PC-9 (cell line): Measurements from ENCODE around the gene SCAMP3. TPM values are rescaled to one million over a fixed set of nuclear protein-coding genes. Genes with fewer than 3 reads are reported as not detected.

Source experiments
- BruUV-seq: library from RNA; stranded (reverse); fragments of 400-500 nt; replicated peaks from 2 replicates; lab custom pipeline; 2021; lab: Mats Ljungman, UMichigan
- CTCF ChIA-PET: fragments of 300-600 bp; sonication (Branson Sonifier 250); formaldehyde crosslinking; loops from one replicate; lab custom pipeline; 2022; ENCODE audit warnings: antibody characterized with exemption; lab: Charles Lee
- POLR2A ChIA-PET: fragments of 300-600 bp; sonication (Branson Sonifier 250); formaldehyde crosslinking; loops from one replicate; lab custom pipeline; 2022; ENCODE audit warnings: antibody characterized with exemption; ENCODE audit not compliant: unreplicated experiment; lab: Charles Lee
- DNase-seq, 2 experiments: peaks; one replicate each; pipeline versions ENCODE4 v3.0.0 to v3.0.0-alpha.2; 2015 to 2022; ENCODE audit warnings: mixed read lengths in 1 of 2
- H2AFZ ChIP-seq: fragments of 200-600 bp; sonication (generic); 2 replicates; pipeline ENCODE4 v1.8.1; 2017; ENCODE audit warnings: antibody characterized with exemption
- H3F3A ChIP-seq: fragments of 200-600 bp; sonication (generic); 2 replicates; pipeline ENCODE4 v1.8.1; 2017; ENCODE audit warnings: antibody characterized with exemption, mild to moderate bottlenecking, low read depth; ENCODE audit not compliant: insufficient read depth
- H3K27ac ChIP-seq: fragments of 200-600 bp; sonication (generic); 2 replicates; pipeline ENCODE4 v1.6.1; 2016; ENCODE audit warnings: mixed run types
- H3K27me3 ChIP-seq: fragments of 200-600 bp; sonication (generic); 2 replicates; pipeline ENCODE4 v1.6.1; 2016; ENCODE audit warnings: low read depth, mixed run types; ENCODE audit not compliant: insufficient read depth
- H3K36me3 ChIP-seq: fragments of 200-600 bp; sonication (generic); 2 replicates; pipeline ENCODE4 v1.6.1; 2016; ENCODE audit warnings: low read depth, mixed run types
- H3K4me1 ChIP-seq: fragments of 200-600 bp; sonication (generic); replicated peaks from 2 replicates; pipeline ENCODE4 v1.6.1; 2016; ENCODE audit warnings: mixed run types; ENCODE audit not compliant: insufficient read depth
- H3K4me2 ChIP-seq: fragments of 200-600 bp; sonication (generic); 2 replicates; pipeline ENCODE4 v1.6.1; 2017; ENCODE audit warnings: mixed run types
- H3K4me3 ChIP-seq: fragments of 200-600 bp; sonication (generic); 2 replicates; pipeline ENCODE4 v1.6.1; 2016; ENCODE audit warnings: mixed run types
- H3K79me2 ChIP-seq: fragments of 200-600 bp; sonication (generic); 2 replicates; pipeline ENCODE4 v1.6.1; 2017; ENCODE audit warnings: low read depth, mixed run types
- H3K9me2 ChIP-seq: fragments of 200-600 bp; sonication (generic); 2 replicates; pipeline ENCODE4 v1.8.1; 2017; ENCODE audit warnings: mild to moderate bottlenecking; ENCODE audit not compliant: insufficient read depth
- H3K9me3 ChIP-seq: fragments of 200-600 bp; sonication (generic); 2 replicates; pipeline ENCODE4 v1.8.1; 2016; ENCODE audit warnings: low read depth; ENCODE audit not compliant: insufficient read depth
- H4K20me1 ChIP-seq: fragments of 200-600 bp; sonication (generic); 2 replicates; pipeline ENCODE4 v1.8.1; 2017; ENCODE audit not compliant: insufficient read depth
- EZH2 ChIP-seq: fragments of 200-600 bp; sonication (generic); IDR thresholded peaks from 2 replicates; pipeline ENCODE4 v1.8.0; 2017; ENCODE audit warnings: antibody characterized with exemption, low read depth
- intact Hi-C: fragments of 100-400 bp; cut with micrococcal nuclease; formaldehyde crosslinking; loops from one replicate; pipeline ENCODE4 v1.10.0; 2022; ENCODE audit not compliant: unreplicated experiment
- total RNA-seq: library from RNA; stranded (reverse); gene quantifications from 2 replicates; pipeline ENCODE4 v1.2.3, GENCODE V29; 2021
- TF ChIP-seq, protein P1 (sequence below): fragments of 200-600 bp; sonication (generic); conservative IDR thresholded peaks from 2 replicates; pipeline ENCODE4 v1.6.1; 2017; ENCODE audit warnings: mixed run types, antibody characterized with exemption, mild to moderate bottlenecking, moderate library complexity

SCAMP3 gene
- total RNA-seq, 1 experiment from 2014 or later: 64.1 TPM

DNA sequence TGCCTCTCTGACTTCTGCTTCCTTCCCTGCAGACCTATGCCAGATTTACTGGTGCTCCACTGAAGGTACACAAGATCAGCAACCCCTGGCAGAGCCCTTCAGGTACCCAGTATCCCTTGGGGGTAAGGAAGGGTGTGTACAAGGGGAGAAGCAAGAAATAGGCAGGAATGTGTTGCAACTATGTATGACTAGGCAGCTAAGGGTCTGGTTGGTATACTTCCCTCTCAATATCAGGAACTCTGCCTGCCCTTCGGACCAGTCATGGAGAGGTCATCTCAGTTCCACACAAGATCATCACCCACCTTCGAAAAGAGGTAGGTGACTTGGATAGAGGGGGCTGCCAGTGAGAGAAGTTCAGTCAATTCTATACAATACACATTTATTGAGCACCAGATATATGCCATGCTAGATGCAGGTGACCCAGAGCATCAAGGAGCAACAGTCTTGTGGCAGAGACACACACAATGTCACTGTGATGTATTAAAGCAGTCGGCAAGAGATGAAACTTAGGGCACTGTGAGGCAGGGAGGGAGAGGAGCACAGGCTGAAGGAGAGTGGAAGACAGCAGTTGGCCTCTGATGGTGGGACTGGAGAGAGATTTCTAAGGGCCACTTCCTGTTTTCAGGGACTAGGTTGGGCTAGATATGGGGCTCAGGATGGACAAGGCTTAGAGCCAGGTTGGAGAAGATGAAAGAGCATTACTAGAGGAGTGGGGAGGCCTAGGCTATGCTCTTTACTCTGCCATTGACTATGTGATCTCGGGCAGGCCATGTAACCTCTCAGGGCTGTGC is 51.7 kb downstream of the SCAMP3 start:
- Histone ChIP-seq H3K27me3 (no peaks in the 10 kb centered on the region), H3K36me3 (no peaks in the 10 kb centered on the region), H3K27ac (no peak overlapping the region), H4K20me1 (no peaks in the 10 kb centered on the region), H3K79me2 (peaks cover 18% of the 10 kb centered on the region), H2AFZ (no peak overlapping the region), H3K4me2 (peak overlapping the region; percentile 98), H3K9me3 (no peaks in the 10 kb centered on the region), H3K4me1 (peaks cover 26% of the 10 kb centered on the region), H3K4me3 (0 out of 2 replicates have a peak overlapping the region, but pooled peaks have one; percentile 78), H3K9me2 (no peaks in the 10 kb centered on the region), H3F3A (peaks cover 11% of the 10 kb centered on the region; the same call in 1 of the 2 replicates)
- ChIA-PET POLR2A (no interaction called here), CTCF (no interaction called here)
- intact Hi-C loops: no loop called here
- no peak for DNase-seq
- no peak for TF ChIP-seq EZH2
- TF ChIP-seq, protein P1, sequence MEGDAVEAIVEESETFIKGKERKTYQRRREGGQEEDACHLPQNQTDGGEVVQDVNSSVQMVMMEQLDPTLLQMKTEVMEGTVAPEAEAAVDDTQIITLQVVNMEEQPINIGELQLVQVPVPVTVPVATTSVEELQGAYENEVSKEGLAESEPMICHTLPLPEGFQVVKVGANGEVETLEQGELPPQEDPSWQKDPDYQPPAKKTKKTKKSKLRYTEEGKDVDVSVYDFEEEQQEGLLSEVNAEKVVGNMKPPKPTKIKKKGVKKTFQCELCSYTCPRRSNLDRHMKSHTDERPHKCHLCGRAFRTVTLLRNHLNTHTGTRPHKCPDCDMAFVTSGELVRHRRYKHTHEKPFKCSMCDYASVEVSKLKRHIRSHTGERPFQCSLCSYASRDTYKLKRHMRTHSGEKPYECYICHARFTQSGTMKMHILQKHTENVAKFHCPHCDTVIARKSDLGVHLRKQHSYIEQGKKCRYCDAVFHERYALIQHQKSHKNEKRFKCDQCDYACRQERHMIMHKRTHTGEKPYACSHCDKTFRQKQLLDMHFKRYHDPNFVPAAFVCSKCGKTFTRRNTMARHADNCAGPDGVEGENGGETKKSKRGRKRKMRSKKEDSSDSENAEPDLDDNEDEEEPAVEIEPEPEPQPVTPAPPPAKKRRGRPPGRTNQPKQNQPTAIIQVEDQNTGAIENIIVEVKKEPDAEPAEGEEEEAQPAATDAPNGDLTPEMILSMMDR: no peak
- no TSS peak for BruUV-seq

DNA sequence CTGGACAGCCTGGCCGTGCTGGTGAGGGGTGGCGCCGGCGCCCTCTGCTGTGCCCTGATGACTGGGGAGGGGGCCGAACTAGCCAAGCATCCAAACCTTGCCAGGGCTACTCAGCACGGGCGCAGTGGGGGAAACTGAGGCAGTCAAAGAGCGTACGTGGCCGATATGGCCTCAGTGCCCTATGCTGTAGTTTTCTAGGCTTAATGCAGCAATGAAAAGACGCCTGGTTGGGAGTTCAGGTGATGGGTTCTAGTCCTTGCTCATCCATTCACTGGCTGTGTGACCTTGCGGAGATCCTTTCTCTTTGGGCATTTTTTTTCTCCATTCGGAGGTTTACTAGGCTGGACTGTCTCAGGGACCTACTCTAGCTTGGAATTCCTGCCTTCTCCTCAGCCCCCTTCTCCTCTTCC is 52.8 kb downstream of the SCAMP3 start:
- H3K9me3 ChIP-seq: no peaks in the 10 kb centered on the region
- peaks cover 26% of the 10 kb centered on the region for H3K4me1 ChIP-seq
- H3K36me3 ChIP-seq: no peaks in the 10 kb centered on the region
- BruUV-seq: TSS peak; percentile 78
- H3K4me2 ChIP-seq: peak overlapping the region; percentile 98
- no peaks in the 10 kb centered on the region for H4K20me1 ChIP-seq
- H3K9me2 ChIP-seq: no peaks in the 10 kb centered on the region
- peaks cover 18% of the 10 kb centered on the region for H3K79me2 ChIP-seq
- H3K4me3 ChIP-seq: peak overlapping the region; percentile 78
- H2AFZ ChIP-seq: peak overlapping the region; percentile 91
- TF ChIP-seq, protein P1: no peak
- no peak for TF ChIP-seq EZH2
- H3K27ac ChIP-seq: peak overlapping the region; percentile 74
- no peaks in the 10 kb centered on the region for H3K27me3 ChIP-seq
- CTCF ChIA-PET: interaction anchor here (0.7 to 0.9 kb wide), 2 partner anchors 56 to 439 kb away, joined by 3 to 4 read pairs; no protein-coding TSS in a partner anchor
- peaks cover 11% of the 10 kb centered on the region; the same call in 1 of the 2 replicates for H3F3A ChIP-seq
- intact Hi-C loops: no loop called here
- DNase-seq: no peak
- POLR2A ChIA-PET: interaction anchor here (0.6 to 1.0 kb wide), 6 partner anchors 14 to 798 kb away, joined by 3 to 7 read pairs (median 4); no protein-coding TSS in a partner anchor

DNA sequence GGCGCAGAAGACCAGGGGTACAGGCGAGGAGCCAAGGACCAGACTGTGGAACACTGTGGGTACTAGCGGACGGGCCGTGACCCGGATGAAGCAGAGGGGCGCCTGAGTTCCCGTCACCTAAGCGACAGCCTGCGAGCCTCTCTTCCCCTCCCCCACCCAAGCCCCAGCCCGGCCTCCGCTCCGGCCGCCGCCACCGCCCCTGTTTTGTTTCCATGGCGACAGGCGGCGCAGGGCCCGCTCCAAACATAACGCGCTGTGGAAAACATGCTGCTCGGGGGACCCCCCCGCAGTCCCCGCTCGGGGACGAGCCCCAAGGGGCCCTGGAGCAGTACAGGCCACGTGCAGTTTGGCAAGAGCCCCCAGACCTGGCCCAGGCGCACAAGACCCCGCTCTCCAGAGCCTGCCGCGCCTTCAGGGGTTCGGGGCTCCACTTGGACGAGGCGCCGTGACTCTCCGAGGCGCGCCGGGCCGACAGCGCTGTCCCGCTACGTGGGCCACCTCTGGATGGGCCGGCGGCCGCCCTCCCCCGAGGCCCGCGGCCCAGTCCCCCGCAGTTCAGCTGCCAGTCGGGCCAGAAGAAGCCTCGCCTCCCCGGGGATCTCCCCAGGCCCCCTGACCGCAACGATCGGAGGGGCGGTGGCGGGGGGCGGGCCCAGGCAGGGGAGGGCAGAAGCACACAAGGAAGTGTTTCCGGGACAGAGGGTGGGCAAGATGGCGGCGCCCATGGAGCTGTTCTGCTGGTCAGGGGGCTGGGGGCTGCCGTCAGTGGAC is 53.4 kb downstream of the SCAMP3 start, which contains the start of gene MTX1:
Gene MTX1, plus strand, starts transcription at position 155 of the 771 bp plus-strand sequence. Its CDS starts 110 bp downstream, at position 265.
- POLR2A ChIA-PET: interaction anchor here (0.6 to 1.0 kb wide), 6 partner anchors 15 to 798 kb away, joined by 3 to 7 read pairs (median 4); partner anchors contain the start of gene FDPS
- Histone ChIP-seq H3K9me3 (no peaks in the 10 kb centered on the region), H3K27me3 (no peaks in the 10 kb centered on the region), H3K27ac (peak within 1 kb of the TSS; percentile 74), H4K20me1 (no peaks in the 10 kb centered on the region), H3K4me1 (peaks cover 26% of the 10 kb centered on the region), H2AFZ (peak within 1 kb of the TSS; percentile 91), H3K4me3 (peak within 1 kb of the TSS; percentile 78), H3K4me2 (peak within 1 kb of the TSS; percentile 98), H3K9me2 (no peaks in the 10 kb centered on the region), H3K79me2 (peaks cover 18% of the 10 kb centered on the region), H3F3A (peaks cover 11% of the 10 kb centered on the region; the same call in 1 of the 2 replicates), H3K36me3 (no peaks in the 10 kb centered on the region)
- no peak for TF ChIP-seq EZH2
- TF ChIP-seq, protein P1: no peak
- CTCF ChIA-PET: interaction anchor here (0.7 to 1.0 kb wide), 4 partner anchors 16 to 440 kb away, joined by 3 to 4 read pairs (median 3); no protein-coding TSS in a partner anchor
- intact Hi-C loops: loop anchor here (1.0 kb wide), 1 partner anchor 35 kb away; the partner anchor contains the start of genes KRTCAP2 and TRIM46
- DNase-seq: peak; percentile 60 to 85
- no TSS peak for BruUV-seq
